Stimulated activated CD8-positive, alpha-beta memory T cell treated with anti-CD3 and anti-CD28 coated beads, Interleukin-12 subunit alpha, Interleukin-12 subunit beta, amount 100 ng/mL, for 24 hours (primary cell): Measurements from ENCODE around the gene NPAS3.

Experiments
- DNase-seq: peaks from one replicate; pipeline ENCODE4 v3.0.0-alpha.2; 2020; ENCODE audit errors: extremely low read depth

NPAS3 gene

GRCh38 chr14:32940066-32940651, 1.5 kb downstream of the NPAS3 start:
- no peak for DNase-seq

- no peak for DNase-seq
These were observed 2.3 kb downstream of the NPAS3 start for GRCh38 chr14:32940711-32941667.

- DNase-seq = no peak
These were observed 3.0 kb downstream of the NPAS3 start for GRCh38 chr14:32941668-32942065.

- no peak for DNase-seq
These were observed 8.4 kb downstream of the NPAS3 start for GRCh38 chr14:32947081-32947480.

GRCh38 chr14:32947792-32948191, 9.1 kb downstream of the NPAS3 start:
- DNase-seq = no peak

GRCh38 chr14:32950584-32950983, 11.9 kb downstream of the NPAS3 start:
- DNase-seq = no peak

GRCh38 chr14:32967421-32967820, 28.7 kb downstream of the NPAS3 start:
- DNase-seq = no peak

GRCh38 chr14:32968972-32969544, 30.4 kb downstream of the NPAS3 start:
- DNase-seq = no peak

- DNase-seq = no peak
These were observed 39.2 kb downstream of the NPAS3 start for GRCh38 chr14:32977913-32978312.

- DNase-seq = no peak
These were observed 40.1 kb downstream of the NPAS3 start for GRCh38 chr14:32978691-32979255.

GRCh38 chr14:32980178-32980901, 41.7 kb downstream of the NPAS3 start:
- no peak for DNase-seq

- DNase-seq = no peak
These were observed 42.3 kb downstream of the NPAS3 start for GRCh38 chr14:32980902-32981501.

- DNase-seq = no peak
These were observed 45.7 kb downstream of the NPAS3 start for GRCh38 chr14:32984241-32984930.

GRCh38 chr14:32985866-32986265, 47.2 kb downstream of the NPAS3 start:
- no peak for DNase-seq

GRCh38 chr14:32986791-32987540, 48.3 kb downstream of the NPAS3 start:
- no peak for DNase-seq

- DNase-seq = no peak
These were observed 53.0 kb downstream of the NPAS3 start for GRCh38 chr14:32991691-32992090.

- DNase-seq = no peak
These were observed 55.2 kb downstream of the NPAS3 start for GRCh38 chr14:32993921-32994320.

- no peak for DNase-seq
These were observed 57.7 kb downstream of the NPAS3 start for GRCh38 chr14:32996343-32996742.

GRCh38 chr14:32998433-32998832, 59.8 kb downstream of the NPAS3 start:
- no peak for DNase-seq

GRCh38 chr14:33009673-33010072, 71.0 kb downstream of the NPAS3 start:
- DNase-seq = no peak
